Measurements from ENCODE around the gene ICE2.
"Not testable (repeated sequence)": the region's sequence is repeated elsewhere in the genome, so short reads cannot be mapped to it uniquely, and the experiment has no call there.

Gene ICE2

GRCh38 chr15:60448668-60449360 is 30.1 kb downstream of the ICE2 start:
- DNase-seq (ENCODE audit: low spot score): no peak

- DNase-seq (ENCODE audit: low spot score): no peak
These were observed 34.5 kb downstream of the ICE2 start for GRCh38 chr15:60444289-60444912.

DNA sequence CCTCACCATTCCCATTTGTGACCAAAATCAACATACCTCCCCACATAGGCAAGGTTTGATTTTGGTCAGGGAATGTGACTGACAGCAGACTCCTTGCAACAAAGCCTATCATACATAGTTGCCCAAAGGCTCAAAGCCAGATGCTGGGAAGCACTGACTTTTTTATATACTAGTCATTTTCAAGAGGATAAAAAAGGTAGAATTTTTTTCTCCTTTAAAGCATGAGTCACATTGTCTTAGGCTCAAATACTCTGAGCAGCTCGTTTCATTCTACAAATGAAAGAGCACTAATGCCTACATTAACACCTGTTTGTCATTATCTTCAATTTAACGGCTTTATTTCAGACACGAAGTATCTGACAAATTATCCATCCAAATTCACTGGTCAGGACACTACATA is 36.2 kb downstream of the ICE2 start:
- DNase-seq (ENCODE audit: low spot score): no peak

DNA sequence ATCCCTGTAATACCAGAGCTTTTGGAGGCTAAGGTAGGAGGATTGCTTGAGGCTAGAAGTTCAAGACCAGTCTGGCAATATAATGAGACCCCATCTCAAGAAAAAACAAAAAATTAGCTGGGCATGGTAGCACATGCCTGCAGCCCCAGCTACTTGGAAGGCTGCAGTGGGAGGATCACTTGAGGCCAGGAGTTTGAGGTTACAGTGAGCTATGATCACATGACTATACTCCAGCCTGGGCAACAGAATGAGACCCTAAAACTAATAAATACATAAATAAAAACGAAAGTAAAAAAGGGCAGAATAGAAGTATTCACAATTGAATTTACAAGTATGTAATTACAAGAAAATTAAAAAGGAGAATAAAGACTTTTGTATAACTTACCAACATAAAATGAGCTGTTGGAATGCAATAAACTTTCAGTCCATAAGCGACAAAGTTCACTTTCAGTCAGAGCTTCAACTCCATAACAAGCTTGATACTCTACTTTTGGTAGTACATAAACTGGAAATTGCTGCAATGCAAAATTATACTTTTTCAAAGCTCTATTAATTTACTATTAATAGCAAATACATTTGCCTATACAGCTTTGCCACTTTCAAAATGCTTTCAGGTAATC is 36.8 kb downstream of the ICE2 start:
- no peak for DNase-seq (ENCODE audit: low spot score)

- no peak for DNase-seq (ENCODE audit: low spot score)
These were observed 37.6 kb downstream of the ICE2 start for GRCh38 chr15:60441331-60441730.

GRCh38 chr15:60438646-60439045 is 40.3 kb downstream of the ICE2 start:
- DNase-seq (ENCODE audit: low spot score): no peak

DNA sequence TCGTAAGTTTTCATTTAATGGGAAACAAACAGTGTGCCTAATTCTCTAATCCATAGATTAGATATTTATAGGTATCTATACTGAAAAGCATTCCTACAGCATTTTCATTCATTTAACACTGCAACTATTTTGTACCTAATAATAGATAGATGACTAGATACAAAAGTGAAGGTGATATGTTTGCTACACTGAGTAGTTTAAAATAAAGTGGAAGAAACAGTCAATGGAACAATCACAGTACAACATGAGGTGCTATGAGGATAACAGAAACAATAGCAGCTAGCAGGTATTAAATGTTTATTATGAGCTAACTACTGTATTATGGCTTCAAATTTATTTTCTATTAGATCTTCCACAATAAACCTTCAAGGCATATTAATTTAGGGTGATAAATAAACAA is 50.0 kb downstream of the ICE2 start:
- no peak for DNase-seq (ENCODE audit: low spot score)

DNA sequence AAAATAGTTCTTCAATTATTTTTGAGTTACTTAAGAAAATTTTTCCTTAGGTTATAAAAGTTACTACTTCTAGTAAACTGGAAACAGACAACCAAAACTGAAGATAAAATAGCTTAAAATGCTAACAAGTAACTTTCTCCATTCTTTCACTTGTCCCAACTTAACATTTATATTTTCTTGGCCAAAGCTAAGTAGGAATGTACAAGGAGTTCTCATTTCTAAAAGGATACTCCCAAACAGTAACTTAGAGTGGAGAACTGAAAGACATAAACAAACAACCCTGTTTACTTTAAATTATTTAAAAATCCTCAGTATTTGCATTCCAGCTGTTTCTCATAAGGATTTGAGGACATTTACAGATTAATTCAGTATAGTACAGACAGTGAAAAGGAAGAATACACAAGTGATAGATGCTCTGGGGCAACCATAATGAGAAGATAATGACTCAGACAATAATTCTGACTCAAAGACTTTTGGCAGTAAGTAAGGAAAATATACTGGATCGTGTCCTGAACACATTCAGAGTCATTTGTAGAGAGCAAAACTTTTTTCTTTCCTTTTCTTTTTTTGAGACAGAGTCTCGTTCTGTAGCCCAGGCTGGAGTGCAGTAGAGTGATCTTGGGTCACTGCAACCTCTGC is 52.0 kb downstream of the ICE2 start:
- no peak for DNase-seq (ENCODE audit: low spot score)

GRCh38 chr15:60425461-60425860 is 53.5 kb downstream of the ICE2 start:
- DNase-seq (ENCODE audit: low spot score): no peak

- DNase-seq (ENCODE audit: low spot score): no peak
These were observed 54.9 kb downstream of the ICE2 start for GRCh38 chr15:60424006-60424405.

DNA sequence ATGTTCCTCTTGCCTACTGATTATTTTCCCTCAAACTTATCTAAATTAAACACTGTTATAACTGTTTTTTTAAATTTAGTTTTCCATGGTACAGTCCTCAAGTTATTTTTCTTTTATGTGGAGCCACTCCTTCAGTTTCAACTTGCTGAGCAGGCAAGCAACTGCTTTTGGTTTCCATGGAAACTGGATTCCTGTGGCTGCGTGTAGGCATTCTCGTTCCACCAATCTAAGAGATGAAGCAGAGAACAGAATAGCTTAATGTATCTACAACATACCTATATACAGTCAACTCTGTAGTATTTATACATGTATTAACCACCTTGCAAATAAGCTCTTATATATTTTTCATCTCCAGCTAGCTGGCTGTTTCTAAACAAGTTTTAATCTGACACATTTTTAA is 55.4 kb downstream of the ICE2 start:
- no peak for DNase-seq (ENCODE audit: low spot score)

DNA sequence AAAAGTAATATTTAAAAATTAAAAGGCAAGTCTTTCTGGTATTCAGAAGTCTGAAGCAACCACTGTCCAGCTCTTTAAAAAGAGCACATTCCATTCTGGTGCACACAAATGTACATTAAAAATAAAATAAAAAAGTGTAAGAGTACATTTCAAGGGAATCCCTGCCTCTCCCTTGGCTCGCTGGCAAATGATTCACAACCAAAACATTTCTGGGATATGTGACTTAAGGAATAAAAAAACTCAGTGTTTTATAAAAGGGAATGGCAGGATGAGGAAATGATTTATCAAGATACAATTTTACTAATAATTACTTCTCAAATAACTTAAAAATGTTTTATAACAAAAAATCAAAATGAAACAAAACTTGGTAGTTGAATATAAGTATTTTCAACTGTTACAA is 57.4 kb downstream of the ICE2 start:
- no peak for DNase-seq (ENCODE audit: low spot score)

- DNase-seq (ENCODE audit: low spot score): no peak
These were observed 58.7 kb downstream of the ICE2 start for GRCh38 chr15:60420203-60420716.

DNA sequence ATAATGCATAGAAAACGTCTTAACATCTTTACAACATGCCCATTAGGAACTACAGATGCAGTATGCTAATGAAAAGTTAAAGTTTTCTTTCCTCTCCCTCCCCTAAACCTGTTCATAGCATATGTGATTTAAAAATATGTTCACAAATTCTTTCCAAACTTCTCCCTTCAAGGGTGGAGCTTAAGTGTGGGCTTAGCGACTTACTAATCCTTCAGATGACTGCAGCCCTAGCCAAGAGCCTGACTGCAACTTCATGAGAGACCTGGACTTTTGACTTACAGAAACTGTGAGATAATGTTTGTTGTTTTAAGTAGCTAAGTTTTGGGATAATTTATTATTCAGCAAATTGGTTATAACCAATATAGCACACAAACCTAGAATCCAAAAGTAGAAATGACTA is 59.2 kb downstream of the ICE2 start:
- DNase-seq (ENCODE audit: low spot score): no peak

DNA sequence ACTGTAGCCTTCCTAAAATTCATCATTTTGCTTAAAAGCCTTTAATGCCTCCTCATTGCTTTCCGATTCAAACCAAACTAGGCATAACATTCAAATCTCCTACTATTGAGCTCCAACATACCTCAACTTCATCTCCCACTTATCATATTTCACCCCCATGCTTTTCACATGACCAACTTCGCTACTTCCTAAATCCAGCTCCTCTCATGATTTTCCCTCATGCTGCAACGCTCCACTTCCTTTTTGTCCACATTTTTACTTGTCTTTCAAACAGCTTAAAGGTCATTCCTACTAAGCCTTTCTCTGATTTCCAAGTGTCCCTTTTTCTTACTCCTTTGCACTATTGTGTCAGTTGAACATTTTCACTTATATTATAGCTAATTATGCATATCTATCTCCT is 60.8 kb downstream of the ICE2 start:
- DNase-seq (ENCODE audit: low spot score): no peak

DNA sequence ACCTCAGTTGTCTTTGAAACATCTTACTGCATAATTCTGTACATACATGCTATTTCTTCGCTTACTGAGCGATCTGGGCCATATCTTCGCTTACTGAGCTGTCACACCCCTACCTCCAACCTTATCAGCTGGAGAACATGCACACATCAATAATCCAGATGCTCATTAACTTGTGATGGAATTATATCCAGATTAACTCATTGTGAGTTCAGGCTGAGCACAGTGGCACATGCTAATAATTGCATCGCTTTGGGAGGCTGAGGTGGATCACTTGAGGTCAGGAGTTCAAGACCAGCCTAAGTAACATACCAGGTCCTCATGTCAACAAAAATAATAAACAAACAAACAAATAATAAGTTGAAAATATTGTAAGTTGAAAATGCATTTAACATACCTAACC is 61.8 kb downstream of the ICE2 start:
- no peak for DNase-seq (ENCODE audit: low spot score)

DNA sequence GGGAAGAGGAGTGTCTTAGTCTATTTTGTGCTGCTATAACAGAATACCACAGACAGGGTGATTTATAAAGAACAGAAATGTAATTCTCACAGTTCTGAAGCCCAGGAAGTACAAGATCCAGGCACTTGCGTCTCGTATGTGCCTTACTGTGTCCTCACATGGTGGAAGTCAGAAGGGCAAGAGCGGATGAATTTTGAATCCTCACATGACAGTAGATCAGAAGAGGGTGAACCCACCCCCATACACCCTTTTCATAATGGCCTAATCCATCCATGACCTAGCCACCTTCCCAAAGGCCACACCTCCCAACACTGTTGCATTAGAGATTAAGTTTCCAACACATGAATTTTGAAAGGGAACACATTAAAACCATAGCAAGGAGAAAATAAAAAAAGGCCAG is 62.5 kb downstream of the ICE2 start:
- no peak for DNase-seq (ENCODE audit: low spot score)

- DNase-seq (ENCODE audit: low spot score): no peak
These were observed 64.8 kb downstream of the ICE2 start for GRCh38 chr15:60414016-60414682.

DNA sequence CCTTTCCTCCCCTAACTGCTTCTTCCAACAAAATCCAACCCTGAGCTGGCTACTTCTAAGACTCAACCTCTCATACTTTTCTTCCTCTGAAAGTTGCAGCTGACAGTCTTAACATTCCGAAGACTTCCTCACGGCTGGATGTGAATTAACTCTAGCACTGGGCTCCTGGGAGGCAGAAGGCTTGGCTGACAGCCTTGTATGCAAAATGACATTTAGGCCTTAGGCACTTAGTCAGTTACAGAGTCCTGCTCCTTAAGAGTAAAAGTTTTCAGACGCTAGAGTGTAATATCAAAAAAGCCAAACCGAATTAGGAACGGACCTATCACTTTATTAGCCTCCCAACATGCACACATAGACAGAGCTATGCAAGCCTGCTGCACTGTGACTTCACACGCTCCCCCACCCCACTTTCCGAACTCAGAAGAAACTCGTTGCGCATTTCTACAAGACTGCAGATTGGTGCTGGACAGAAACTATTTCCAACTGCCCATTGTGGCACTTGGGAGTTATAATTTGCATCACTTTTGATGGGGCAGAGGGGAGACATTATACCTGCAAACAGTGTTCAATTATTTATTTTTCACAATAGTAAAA is 65.6 kb downstream of the ICE2 start:
- no peak for DNase-seq (ENCODE audit: low spot score)

DNA sequence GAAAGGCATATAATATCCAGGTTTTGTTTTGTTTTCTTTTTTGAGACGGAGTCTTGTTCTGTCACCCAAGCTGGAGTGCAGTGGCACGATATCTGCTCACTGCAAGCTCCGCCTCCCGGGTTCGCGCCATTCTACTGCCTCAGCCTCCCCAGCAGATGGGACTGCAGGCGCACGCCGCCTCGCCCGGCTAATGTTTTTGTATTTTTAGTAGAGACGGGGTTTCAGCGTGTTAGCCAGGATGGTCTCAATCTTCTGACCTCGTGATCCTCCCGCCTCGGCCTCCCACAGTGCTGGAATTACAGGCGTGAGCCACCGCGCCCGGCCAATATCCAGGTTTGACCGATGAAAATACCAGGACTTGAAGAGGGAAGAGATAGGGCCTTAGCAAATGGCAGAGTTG is 66.1 kb downstream of the ICE2 start:
- not testable (repeated sequence) for DNase-seq (ENCODE audit: low spot score)

GRCh38 chr15:60411774-60412425 is 67.0 kb downstream of the ICE2 start:
- DNase-seq (ENCODE audit: low spot score): no peak

Measured in CD4-positive, alpha-beta T cell treated with Interleukin-6 at 100 ng/mL for 8 hours (primary cell).